Natural killer cell treated with Interleukin-12 subunit alpha and Interleukin-12 subunit beta and Interleukin-15 and Interleukin-18, amount 100 ng/mL, for 72 hours (primary cell): ENCODE results near the gene NOL3. TPM values are rescaled to one million over a fixed set of nuclear protein-coding genes. Genes with fewer than 3 reads are reported as not detected.

ENCODE experiments used
- ATAC-seq, 2 donors: fragments of 150-1000 bp; cut with Tn5 transposase in 1 of 2; sonication (Bioruptor Pico), chemical (Tn5 transposase) in 1 of 2; 2 replicates each; pipeline ENCODE4 v1.10.0; 2021
- DNase-seq: peaks from one replicate; pipeline ENCODE4 v3.0.0; 2022; ENCODE audit warnings: low spot score
- H3K27ac Mint-ChIP-seq, 2 donors: 1 replicate in 1 of 2; 2 replicates in 1 of 2; pipeline ENCODE4 v1.8.0; 2022; ENCODE audit warnings: mixed read lengths in 2 of 2, mild to moderate bottlenecking in 1 of 2, moderate library complexity in 1 of 2
- H3K27me3 Mint-ChIP-seq, 2 donors: 1 replicate in 1 of 2; 2 replicates in 1 of 2; pipeline ENCODE4 v1.8.0; 2022; ENCODE audit warnings: mixed read lengths in 2 of 2
- H3K36me3 Mint-ChIP-seq: one replicate; pipeline ENCODE4 v1.8.0; 2022; ENCODE audit warnings: mixed read lengths
- H3K4me1 Mint-ChIP-seq, 2 donors: 1 replicate in 1 of 2; 2 replicates in 1 of 2; pipeline ENCODE4 v1.8.0; 2022; ENCODE audit warnings: low read depth in 2 of 2, mixed read lengths in 2 of 2, mild to moderate bottlenecking in 1 of 2
- H3K4me3 Mint-ChIP-seq: one replicate; pipeline ENCODE4 v1.8.0; 2022; ENCODE audit warnings: mixed read lengths
- H3K9me3 Mint-ChIP-seq: 2 replicates; pipeline ENCODE4 v1.8.0; 2022; ENCODE audit warnings: mixed read lengths
- total RNA-seq, 2 donors: library from RNA; stranded (reverse); gene quantifications; one replicate each; pipeline ENCODE4 v1.2.3, GENCODE V29; 2022

NOL3 gene
- total RNA-seq, 2 donors from 2014 or later, result 10.5 to 20.1 TPM

- no peaks in the 10 kb centered on the region for H3K9me3 Mint-ChIP-seq
- ATAC-seq (no peak), DNase-seq (no peak)
- H3K27me3 Mint-ChIP-seq, result peaks cover 33 to 38% of the 10 kb centered on the region in 2 donors
- peak overlapping the region; percentile 55 to 89 for H3K27ac Mint-ChIP-seq
- H3K36me3 Mint-ChIP-seq, result no peaks in the 10 kb centered on the region
- H3K4me3 Mint-ChIP-seq, result peak overlapping the region; percentile 85
- peaks cover 32 to 44% of the 10 kb centered on the region in 2 donors for H3K4me1 Mint-ChIP-seq
Measured at GRCh38 chr16:67169642-67170167, 633 bp upstream of the NOL3 start.

DNA sequence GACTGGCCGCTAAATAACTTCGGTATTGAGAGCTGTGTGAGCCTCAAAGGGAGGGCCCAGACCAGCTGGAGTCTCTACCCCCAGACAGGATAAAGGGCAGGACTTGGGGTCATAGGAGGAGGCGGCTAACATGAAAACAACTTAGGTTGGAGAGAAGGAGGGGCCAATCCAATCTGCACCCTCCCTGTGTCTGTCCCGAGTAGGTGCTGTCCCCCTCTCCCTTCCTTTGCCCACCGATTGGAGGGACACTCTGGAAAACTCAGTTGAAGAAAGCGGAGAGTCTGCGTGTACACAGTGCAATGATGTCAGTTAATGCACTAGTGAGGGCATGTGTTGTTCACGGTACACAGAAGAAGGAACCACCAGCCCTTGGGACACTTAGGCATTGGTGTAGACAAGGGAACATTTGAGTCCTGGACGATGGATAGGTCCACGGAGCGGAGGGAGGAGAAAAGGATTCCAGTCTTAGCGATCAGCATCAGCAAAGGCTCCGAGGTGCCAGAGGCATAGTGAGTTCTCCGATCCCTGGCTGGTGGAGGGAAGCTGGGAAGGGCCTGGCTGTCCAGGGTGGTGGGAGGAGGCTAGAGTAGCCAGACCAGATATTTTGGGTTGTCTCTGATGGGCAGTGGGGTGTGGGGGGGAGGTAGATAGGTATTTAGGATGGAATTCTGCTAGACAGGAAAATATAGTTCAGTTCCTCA is 761 bp downstream of the NOL3 start:
- Mint-ChIP-seq H3K4me3 (peak overlapping the region; percentile 85), H3K27me3 (peaks cover 28 to 38% of the 10 kb centered on the region in 2 donors), H3K27ac (peak overlapping the region; percentile 37 to 69), H3K4me1 (peaks cover 32 to 40% of the 10 kb centered on the region in 2 donors), H3K9me3 (no peaks in the 10 kb centered on the region), H3K36me3 (no peaks in the 10 kb centered on the region)
- no peak for ATAC-seq
- no peak for DNase-seq

GRCh38 chr16:67173323-67173722 is 3.0 kb downstream of the NOL3 start:
- H3K27me3 Mint-ChIP-seq, result peaks cover 31 to 32% of the 10 kb centered on the region in 2 donors
- H3K4me1 Mint-ChIP-seq, result peaks cover 41 to 45% of the 10 kb centered on the region in 2 donors
- ATAC-seq, result no peak
- H3K27ac Mint-ChIP-seq, result peak overlapping the region; percentile 57 to 81
- no peaks in the 10 kb centered on the region for H3K36me3 Mint-ChIP-seq
- DNase-seq, result no peak
- H3K9me3 Mint-ChIP-seq, result no peaks in the 10 kb centered on the region
- peak overlapping the region; percentile 85 for H3K4me3 Mint-ChIP-seq

GRCh38 chr16:67173808-67174705 is 3.7 kb downstream of the NOL3 start:
- H3K9me3 Mint-ChIP-seq, result no peaks in the 10 kb centered on the region
- peak; percentile 83 to 84 for ATAC-seq
- peak overlapping the region; percentile 85 for H3K4me3 Mint-ChIP-seq
- peaks cover 28 to 29% of the 10 kb centered on the region in 2 donors for H3K27me3 Mint-ChIP-seq
- peak overlapping the region; percentile 57 to 81 for H3K27ac Mint-ChIP-seq
- no peaks in the 10 kb centered on the region for H3K36me3 Mint-ChIP-seq
- H3K4me1 Mint-ChIP-seq, result peaks cover 47 to 51% of the 10 kb centered on the region in 2 donors
- peak; percentile 88 for DNase-seq

GRCh38 chr16:67174706-67175231 is 4.4 kb downstream of the NOL3 start:
- ATAC-seq, result no peak
- no peak for DNase-seq
- Mint-ChIP-seq H3K36me3 (no peaks in the 10 kb centered on the region), H3K27me3 (peaks cover 27 to 29% of the 10 kb centered on the region in 2 donors), H3K4me1 (peaks cover 47 to 49% of the 10 kb centered on the region in 2 donors), H3K27ac (no peak overlapping the region), H3K9me3 (no peaks in the 10 kb centered on the region), H3K4me3 (no peak overlapping the region)

GRCh38 chr16:67176662-67177061 is 6.3 kb downstream of the NOL3 start:
- no peak for ATAC-seq
- H3K36me3 Mint-ChIP-seq, result no peaks in the 10 kb centered on the region
- no peak for DNase-seq
- no peak overlapping the region for H3K27ac Mint-ChIP-seq
- H3K27me3 Mint-ChIP-seq, result peaks cover 12 to 18% of the 10 kb centered on the region in 2 donors
- no peak overlapping the region for H3K4me3 Mint-ChIP-seq
- no peaks in the 10 kb centered on the region for H3K9me3 Mint-ChIP-seq
- H3K4me1 Mint-ChIP-seq, result peaks cover 32 to 34% of the 10 kb centered on the region in 2 donors

DNA sequence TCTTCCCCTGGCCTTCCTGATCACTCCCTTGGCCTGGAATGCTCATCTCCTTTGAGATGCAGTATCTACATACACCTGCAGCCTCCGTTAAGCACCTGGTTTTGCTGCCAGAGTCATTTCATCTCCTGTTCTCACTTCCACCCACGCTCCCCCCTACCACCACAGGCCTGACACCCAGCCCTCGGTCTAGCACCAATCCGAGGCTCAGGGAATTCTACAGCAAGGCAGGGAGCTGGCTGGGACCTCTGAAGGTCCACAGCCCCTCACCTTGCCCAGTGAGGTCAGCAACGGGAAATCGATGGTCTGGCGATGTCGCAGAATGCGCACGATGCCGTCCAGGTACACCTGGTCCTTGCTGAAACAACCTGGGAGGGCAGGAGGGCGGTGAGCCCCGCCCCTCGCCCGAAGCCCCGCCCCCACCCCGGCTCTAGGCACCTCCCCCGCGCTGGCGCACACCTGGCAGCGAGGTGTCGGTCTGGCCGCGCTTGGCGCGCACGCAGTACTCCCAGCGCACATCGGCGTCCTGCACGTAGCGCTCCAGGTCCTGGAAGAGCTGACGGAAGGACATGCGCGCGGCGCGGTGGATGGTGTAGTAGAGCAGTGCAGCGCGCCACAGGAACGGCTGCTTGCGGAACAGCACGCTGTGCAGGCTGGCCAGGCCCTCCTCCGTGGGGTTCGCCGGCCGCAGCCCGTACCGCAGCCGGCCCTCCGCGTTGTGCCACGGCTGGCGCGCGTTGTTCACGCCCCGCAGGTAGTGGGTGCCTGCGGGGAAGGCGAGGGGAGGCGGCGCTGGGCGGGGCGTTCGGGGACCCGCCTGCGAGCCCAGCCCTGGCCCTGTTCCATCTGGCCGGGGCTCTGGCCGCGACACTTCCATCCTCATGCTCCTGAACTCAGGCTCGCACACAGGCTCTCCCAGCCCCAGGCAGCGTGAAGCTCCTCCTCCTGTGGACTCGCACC is 7.7 kb downstream of the NOL3 start:
- ATAC-seq, result peak; percentile 39 to 43
- no peaks in the 10 kb centered on the region for H3K36me3 Mint-ChIP-seq

DNA sequence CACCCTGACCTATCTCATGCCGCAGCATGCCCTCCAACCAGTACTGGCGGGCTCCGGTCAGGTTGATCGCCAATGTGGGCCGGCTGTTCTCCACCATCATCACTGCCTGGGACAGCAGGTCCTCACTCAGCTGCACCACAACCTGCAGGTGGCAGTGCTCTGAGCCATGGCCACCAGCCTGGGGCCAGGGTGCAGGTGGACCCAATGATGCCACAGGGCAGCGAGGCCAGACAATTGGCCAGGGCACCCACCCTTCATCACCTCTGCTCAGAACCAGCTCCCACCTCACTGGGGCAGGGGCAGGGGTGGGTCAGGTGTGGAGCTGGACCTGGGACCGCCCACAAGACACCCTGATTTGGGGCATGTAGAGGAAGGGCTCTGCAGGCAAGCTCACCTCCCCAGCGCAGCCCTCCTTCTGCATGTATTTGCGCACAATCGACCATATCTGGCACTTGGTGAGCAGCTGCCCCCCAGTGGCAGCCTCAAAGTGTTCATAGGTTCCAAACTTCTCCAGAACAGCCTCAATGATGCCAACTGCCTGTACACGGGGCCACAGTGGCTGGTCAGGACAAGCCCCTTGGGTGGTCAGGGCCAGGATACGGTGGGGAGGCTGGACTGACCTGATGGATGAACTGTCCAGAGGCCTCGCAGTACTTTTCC is 9.2 kb downstream of the NOL3 start:
- no peak for DNase-seq
- Mint-ChIP-seq H3K27ac (no peak overlapping the region), H3K36me3 (no peaks in the 10 kb centered on the region), H3K27me3 (peaks cover 7 to 9% of the 10 kb centered on the region in 2 donors), H3K9me3 (no peaks in the 10 kb centered on the region), H3K4me1 (peaks cover 15 to 19% of the 10 kb centered on the region in 2 donors), H3K4me3 (no peak overlapping the region)
- ATAC-seq, result no peak

More for the DNA sequence above, 7.7 kb downstream of the NOL3 start:
- peaks cover 7 to 14% of the 10 kb centered on the region in 2 donors for H3K27me3 Mint-ChIP-seq
- H3K4me3 Mint-ChIP-seq, result peak overlapping the region; percentile 44
- DNase-seq, result no peak
- H3K9me3 Mint-ChIP-seq, result no peaks in the 10 kb centered on the region
- peaks cover 25 to 30% of the 10 kb centered on the region in 2 donors for H3K4me1 Mint-ChIP-seq
- H3K27ac Mint-ChIP-seq, result no peak overlapping the region

DNA sequence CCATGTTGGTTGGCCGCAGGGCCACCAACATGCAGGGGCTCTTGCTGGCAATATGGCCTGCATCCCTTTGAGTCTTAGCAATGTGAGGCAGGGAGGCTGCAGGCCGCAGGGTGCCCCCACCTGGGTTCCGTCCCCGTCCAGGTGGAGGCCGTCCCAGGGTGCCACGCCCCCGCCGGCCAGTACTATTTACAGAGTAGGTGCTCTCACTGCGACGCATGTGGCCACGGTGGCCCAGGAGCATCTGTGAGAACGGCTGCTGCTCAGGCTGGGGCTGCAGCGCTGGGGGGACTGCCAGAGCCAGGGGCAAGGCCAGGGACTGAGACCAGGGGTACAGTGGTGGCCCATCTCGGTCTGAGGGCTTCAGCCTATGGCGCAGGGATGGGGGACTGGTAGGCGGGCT is 9.8 kb downstream of the NOL3 start:
- Mint-ChIP-seq H3K27me3 (peaks cover 7 to 9% of the 10 kb centered on the region in 2 donors), H3K4me3 (no peak overlapping the region), H3K27ac (no peak overlapping the region), H3K36me3 (no peaks in the 10 kb centered on the region), H3K9me3 (no peaks in the 10 kb centered on the region), H3K4me1 (peaks cover 17 to 21% of the 10 kb centered on the region in 2 donors)
- no peak for ATAC-seq
- no peak for DNase-seq

- no peak for DNase-seq
- no peak overlapping the region for H3K4me3 Mint-ChIP-seq
- peaks cover 7 to 14% of the 10 kb centered on the region in 2 donors for H3K27me3 Mint-ChIP-seq
- ATAC-seq, result no peak
- H3K27ac Mint-ChIP-seq, result no peak overlapping the region
- peaks cover 23 to 24% of the 10 kb centered on the region in 2 donors for H3K4me1 Mint-ChIP-seq
- no peaks in the 10 kb centered on the region for H3K9me3 Mint-ChIP-seq
- no peaks in the 10 kb centered on the region for H3K36me3 Mint-ChIP-seq
Measured at GRCh38 chr16:67181346-67181745, 11.0 kb downstream of the NOL3 start.

- Mint-ChIP-seq H3K27ac (no peak overlapping the region), H3K9me3 (no peaks in the 10 kb centered on the region), H3K27me3 (peaks cover 5 to 10% of the 10 kb centered on the region in 2 donors), H3K4me3 (no peak overlapping the region), H3K36me3 (no peaks in the 10 kb centered on the region), H3K4me1 (peaks cover 20% of the 10 kb centered on the region in 2 donors)
- no peak for DNase-seq
- ATAC-seq, result no peak
Measured at GRCh38 chr16:67182288-67182687, 11.9 kb downstream of the NOL3 start.

GRCh38 chr16:67183284-67183626 is 12.9 kb downstream of the NOL3 start:
- DNase-seq, result no peak
- H3K4me3 Mint-ChIP-seq, result no peak overlapping the region
- ATAC-seq, result no peak
- H3K27ac Mint-ChIP-seq, result no peak overlapping the region
- peaks cover 0 to 5% of the 10 kb centered on the region in 2 donors for H3K27me3 Mint-ChIP-seq
- H3K36me3 Mint-ChIP-seq, result no peaks in the 10 kb centered on the region
- H3K4me1 Mint-ChIP-seq, result peaks cover 14% of the 10 kb centered on the region in 2 donors
- no peaks in the 10 kb centered on the region for H3K9me3 Mint-ChIP-seq
